Lung (tissue), 12 donors: Measurements from ENCODE around the gene PHF21B. TPM values are rescaled to one million over a fixed set of nuclear protein-coding genes. Genes with fewer than 3 reads are reported as not detected.

ENCODE experiments used
- ATAC-seq: fragments of 200-7000 bp; cut with Tn5 transposase; one replicate; pipeline ENCODE4 v1.9.1; 2020; ENCODE audit warnings: moderate number of reproducible peaks; ENCODE audit not compliant: insufficient read depth, low FRiP score
- DNase-seq, 3 donors: peaks; one replicate each; pipeline ENCODE4 v3.0.0-alpha.2; 2013 to 2017
- H3K27ac ChIP-seq, 2 donors: one replicate each; pipeline ENCODE4 v1.5.1; 2013; ENCODE audit warnings: mild to moderate bottlenecking in 2 of 2, moderate library complexity in 2 of 2, control low read depth in 1 of 2, inconsistent platforms in 1 of 2, low read depth in 1 of 2, low read length in 1 of 2
- H3K27me3 ChIP-seq, 3 donors: one replicate each; pipeline ENCODE4 v1.5.1; 2013; ENCODE audit warnings: low read length in 2 of 3; ENCODE audit not compliant: control insufficient read depth in 3 of 3, insufficient read depth in 3 of 3
- H3K36me3 ChIP-seq, 4 donors: one replicate each; pipeline ENCODE4 v1.5.1; 2013; ENCODE audit warnings: low read length in 4 of 4, mild to moderate bottlenecking in 1 of 4, moderate library complexity in 1 of 4; ENCODE audit not compliant: control insufficient read depth in 4 of 4, insufficient read depth in 4 of 4
- H3K4me1 ChIP-seq, 5 donors: one replicate each; pipeline ENCODE4 v1.5.1; 2013; ENCODE audit warnings: low read length in 5 of 5, mild to moderate bottlenecking in 2 of 5, moderate library complexity in 1 of 5; ENCODE audit not compliant: control insufficient read depth in 5 of 5, insufficient read depth in 5 of 5
- H3K4me3 ChIP-seq: one replicate; pipeline ENCODE4 v1.5.1; 2013; ENCODE audit warnings: mild to moderate bottlenecking, control low read depth, moderate library complexity
- H3K9ac ChIP-seq, 2 donors: one replicate each; pipeline ENCODE4 v1.5.1; 2013; ENCODE audit warnings: low read length in 2 of 2, control low read depth in 1 of 2; ENCODE audit not compliant: insufficient read depth in 1 of 2
- H3K9me3 ChIP-seq, 4 donors: one replicate each; pipeline ENCODE4 v1.5.1; 2013; ENCODE audit warnings: low read length in 3 of 4, mild to moderate bottlenecking in 1 of 4, moderate library complexity in 1 of 4; ENCODE audit not compliant: control insufficient read depth in 4 of 4, insufficient read depth in 3 of 4
- WGBS, 2 donors: extraction: QIAGEN DNeasy Blood & Tissue Kit; methylation state at CpG; one replicate each; pipeline ENCODE4 v1.1.7; 2013; 5-methylcytosine and 5-hydroxymethylcytosine counted together
- polyA plus RNA-seq, 2 donors: library from polyadenylated mRNA; stranded (reverse); fragments of 200-250 nt; gene quantifications; one replicate each; pipeline ENCODE4 v1.2.1, GENCODE V29; 2013
- total RNA-seq, 2 donors: library from RNA; depleted of rRNA in 1 of 2; stranded (reverse); fragments of >200 nt in 1 of 2; gene quantifications; one replicate each; pipeline ENCODE4 v1.2.1, GENCODE V29; 2014 to 2021
- TF ChIP-seq, protein P1 (sequence below): IDR thresholded peaks from 2 replicates; pipeline ENCODE4 v1.5.1; 2012; ENCODE audit warnings: mild to moderate bottlenecking; ENCODE audit errors: control extremely low read depth, extremely low read depth
- donor health status: control.
- donor health status: control.
- donor health status: Bipolar disorder and iron deficiency.
- donor health status: healthy.
- donor health status: DM: yes; HTN: yes; CAD: no.

The PHF21B gene
- total and polyA plus RNA-seq, 4 donors, result 0.03 to 0.43 (median 0.26) TPM

DNA sequence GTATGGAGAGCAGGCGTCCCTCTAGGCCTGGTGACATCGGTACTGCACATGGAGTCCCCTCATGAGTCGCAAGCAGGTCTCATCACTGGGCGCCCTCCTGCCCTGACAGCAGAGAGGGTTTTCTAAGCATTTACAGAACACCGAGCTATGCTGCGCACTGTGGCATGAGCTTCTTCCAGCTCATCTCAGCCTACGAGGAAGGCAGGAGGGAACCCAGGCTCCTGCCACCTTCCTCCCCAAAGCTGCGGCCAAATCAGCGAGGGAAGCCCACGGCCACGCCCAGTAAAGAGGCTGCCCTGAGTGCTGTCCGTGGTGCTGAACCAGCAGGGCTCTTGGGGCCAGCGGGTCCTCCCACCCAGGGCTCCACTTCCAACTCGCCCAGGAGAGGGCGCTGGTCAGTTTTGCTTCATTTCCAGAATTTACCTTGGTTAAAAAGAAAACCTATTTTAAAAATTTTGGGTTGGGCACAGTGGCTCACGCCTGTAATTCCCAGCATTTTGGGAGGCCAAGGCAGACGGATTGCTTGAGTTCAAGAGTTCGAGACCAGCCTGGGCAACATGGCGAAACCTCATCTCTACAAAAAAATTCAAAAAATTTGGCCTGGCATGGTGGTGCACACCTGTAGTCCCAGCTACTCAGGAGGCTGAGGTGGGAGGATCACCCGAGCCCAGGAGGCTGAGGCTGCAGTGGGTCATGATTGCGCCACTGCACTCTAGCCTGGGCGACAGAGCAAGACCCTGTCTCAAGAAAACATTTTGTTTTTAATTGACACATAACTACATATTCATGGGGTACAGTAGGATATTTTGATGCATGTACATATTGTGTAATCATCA is 34.2 kb downstream of the PHF21B start:
- H3K9ac ChIP-seq, result no peak overlapping the region
- no peak overlapping the region for H3K27ac ChIP-seq
- no peak overlapping the region for H3K4me3 ChIP-seq
- 39 to 41% methylated on average over 22 of the region's 22 CpGs for WGBS, 2 donors
- peaks cover 0 to 3% (median 0%) of the 10 kb centered on the region in 4 donors for H3K9me3 ChIP-seq
- H3K27me3 ChIP-seq, result no peaks in the 10 kb centered on the region
- peak; percentile 85 for ATAC-seq
- DNase-seq, result peak; percentile 93 to 94 (median 93)
- peaks cover 0 to 5% (median 2%) of the 10 kb centered on the region in 5 donors for H3K4me1 ChIP-seq
- TF ChIP-seq, protein P1, sequence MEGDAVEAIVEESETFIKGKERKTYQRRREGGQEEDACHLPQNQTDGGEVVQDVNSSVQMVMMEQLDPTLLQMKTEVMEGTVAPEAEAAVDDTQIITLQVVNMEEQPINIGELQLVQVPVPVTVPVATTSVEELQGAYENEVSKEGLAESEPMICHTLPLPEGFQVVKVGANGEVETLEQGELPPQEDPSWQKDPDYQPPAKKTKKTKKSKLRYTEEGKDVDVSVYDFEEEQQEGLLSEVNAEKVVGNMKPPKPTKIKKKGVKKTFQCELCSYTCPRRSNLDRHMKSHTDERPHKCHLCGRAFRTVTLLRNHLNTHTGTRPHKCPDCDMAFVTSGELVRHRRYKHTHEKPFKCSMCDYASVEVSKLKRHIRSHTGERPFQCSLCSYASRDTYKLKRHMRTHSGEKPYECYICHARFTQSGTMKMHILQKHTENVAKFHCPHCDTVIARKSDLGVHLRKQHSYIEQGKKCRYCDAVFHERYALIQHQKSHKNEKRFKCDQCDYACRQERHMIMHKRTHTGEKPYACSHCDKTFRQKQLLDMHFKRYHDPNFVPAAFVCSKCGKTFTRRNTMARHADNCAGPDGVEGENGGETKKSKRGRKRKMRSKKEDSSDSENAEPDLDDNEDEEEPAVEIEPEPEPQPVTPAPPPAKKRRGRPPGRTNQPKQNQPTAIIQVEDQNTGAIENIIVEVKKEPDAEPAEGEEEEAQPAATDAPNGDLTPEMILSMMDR, result peak; percentile 18
- H3K36me3 ChIP-seq, result no peaks in the 10 kb centered on the region

- Histone ChIP-seq H3K4me1 (peaks cover 0 to 5% (median 2%) of the 10 kb centered on the region in 5 donors), H3K9me3 (peaks cover 0 to 2% (median 0%) of the 10 kb centered on the region in 4 donors), H3K27me3 (no peaks in the 10 kb centered on the region), H3K4me3 (no peak overlapping the region), H3K27ac (no peak overlapping the region), H3K9ac (no peak overlapping the region), H3K36me3 (no peaks in the 10 kb centered on the region)
- TF ChIP-seq, protein P1, result no peak
- 83 to 89% methylated on average over 9 of the region's 9 CpGs for WGBS, 2 donors
- ATAC-seq, result no peak
- no peak for DNase-seq
Observed at GRCh38 chr22:44974454-44974853, 35.4 kb downstream of the PHF21B start.

- peaks cover 0 to 5% (median 2%) of the 10 kb centered on the region in 5 donors for H3K4me1 ChIP-seq
- no peak overlapping the region for H3K4me3 ChIP-seq
- DNase-seq, result no peak
- H3K36me3 ChIP-seq, result no peaks in the 10 kb centered on the region
- no peak for ATAC-seq
- no peak overlapping the region for H3K27ac ChIP-seq
- 86 to 93% methylated on average over 8 of the region's 8 CpGs for WGBS, 2 donors
- H3K9ac ChIP-seq, result no peak overlapping the region
- TF ChIP-seq, protein P1, result no peak
- no peaks in the 10 kb centered on the region for H3K27me3 ChIP-seq
- peaks cover 0 to 2% (median 0%) of the 10 kb centered on the region in 4 donors for H3K9me3 ChIP-seq
Observed at GRCh38 chr22:44973829-44974228, 36.0 kb downstream of the PHF21B start.
